GM10248 (cell line): ENCODE results near the gene COL23A1.

ENCODE experiments used
- CTCF ChIA-PET: fragments of 300-600 bp; sonication (Branson Sonifier 250); formaldehyde crosslinking; extraction: SDS; loops from one replicate; lab custom pipeline; 2021; ENCODE audit warnings: antibody characterized with exemption; lab: Yijun Ruan, JAX
- POLR2A ChIA-PET: fragments of 350-650 bp; sonication (Branson Sonifier 250); formaldehyde crosslinking; extraction: SDS; loops from one replicate; lab custom pipeline; 2020; ENCODE audit warnings: antibody characterized with exemption; lab: Yijun Ruan, JAX
- DNase-seq: peaks from one replicate; pipeline ENCODE4 v3.0.0; 2012; ENCODE audit errors: extremely low spot score
- TF ChIP-seq, protein P1 (sequence below): IDR thresholded peaks from 2 replicates; pipeline ENCODE4 v1.5.1; 2012; ENCODE audit warnings: mild to moderate bottlenecking, low read depth; ENCODE audit errors: extremely low read depth, missing control alignments, control extremely low read depth

COL23A1 gene

DNA sequence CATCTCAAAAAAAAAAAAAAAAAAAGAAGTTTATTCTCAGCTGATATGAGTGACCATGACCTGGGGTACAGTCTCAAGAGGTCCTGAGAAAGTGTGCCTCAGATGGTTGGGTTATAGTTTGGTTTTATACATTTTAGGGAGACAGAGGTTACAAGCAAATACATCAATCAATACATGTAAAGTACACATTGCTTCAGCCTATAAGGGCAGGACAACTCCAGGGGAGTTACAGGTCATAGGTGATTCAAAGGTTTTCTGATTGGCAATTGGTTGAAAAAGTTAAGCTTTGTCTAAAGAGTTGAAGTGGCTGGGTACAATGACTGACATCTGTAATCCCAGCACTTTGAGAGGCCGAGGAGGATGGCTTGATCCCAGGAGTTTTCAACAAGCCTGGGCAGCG is 400.8 kb downstream of the COL23A1 start:
- TF ChIP-seq, protein P1, sequence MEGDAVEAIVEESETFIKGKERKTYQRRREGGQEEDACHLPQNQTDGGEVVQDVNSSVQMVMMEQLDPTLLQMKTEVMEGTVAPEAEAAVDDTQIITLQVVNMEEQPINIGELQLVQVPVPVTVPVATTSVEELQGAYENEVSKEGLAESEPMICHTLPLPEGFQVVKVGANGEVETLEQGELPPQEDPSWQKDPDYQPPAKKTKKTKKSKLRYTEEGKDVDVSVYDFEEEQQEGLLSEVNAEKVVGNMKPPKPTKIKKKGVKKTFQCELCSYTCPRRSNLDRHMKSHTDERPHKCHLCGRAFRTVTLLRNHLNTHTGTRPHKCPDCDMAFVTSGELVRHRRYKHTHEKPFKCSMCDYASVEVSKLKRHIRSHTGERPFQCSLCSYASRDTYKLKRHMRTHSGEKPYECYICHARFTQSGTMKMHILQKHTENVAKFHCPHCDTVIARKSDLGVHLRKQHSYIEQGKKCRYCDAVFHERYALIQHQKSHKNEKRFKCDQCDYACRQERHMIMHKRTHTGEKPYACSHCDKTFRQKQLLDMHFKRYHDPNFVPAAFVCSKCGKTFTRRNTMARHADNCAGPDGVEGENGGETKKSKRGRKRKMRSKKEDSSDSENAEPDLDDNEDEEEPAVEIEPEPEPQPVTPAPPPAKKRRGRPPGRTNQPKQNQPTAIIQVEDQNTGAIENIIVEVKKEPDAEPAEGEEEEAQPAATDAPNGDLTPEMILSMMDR = no peak
- POLR2A ChIA-PET = no interaction called here
- CTCF ChIA-PET = interaction anchor here (0.9 to 1.3 kb wide), 2 partner anchors 21 to 68 kb away, joined by 3 read pairs; no protein-coding TSS in a partner anchor
- no peak for DNase-seq
